ENCODE data around the gene PLEKHH2.
"Not testable (repeated sequence)": the region's sequence is repeated elsewhere in the genome, so short reads cannot be mapped to it uniquely, and the experiment has no call there.

DNA sequence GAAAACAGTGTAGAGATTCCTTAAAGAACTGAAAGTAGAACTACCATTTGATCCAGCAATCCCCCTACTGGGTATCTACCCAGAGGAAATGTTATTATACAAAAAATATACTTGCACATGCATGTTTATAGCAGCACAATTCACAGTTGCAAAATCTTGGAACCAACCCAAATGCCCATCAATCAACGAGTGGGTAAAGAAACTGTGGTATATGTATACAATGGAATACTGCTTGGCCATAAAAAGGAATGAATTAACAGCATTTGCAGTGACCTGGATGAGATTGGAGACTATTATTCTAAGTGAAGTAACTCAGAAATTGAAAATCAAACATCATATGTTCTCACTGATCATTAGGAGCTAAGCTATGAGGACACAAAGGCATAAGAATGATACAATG lies 36.5 kb upstream of the PLEKHH2 start:
- not testable (repeated sequence) for TF ChIP-seq CTCF, POLR2A (IDR thresholded peaks at IDR 0.05)

All from breast epithelium (tissue), 3 donors.